ENCODE data around the gene REXO5. TPM values are rescaled to one million over a fixed set of nuclear protein-coding genes. Genes with fewer than 3 reads are reported as not detected.

Gene REXO5
- total RNA-seq, 1 experiment from 2014 or later, result 8.5 TPM

DNA sequence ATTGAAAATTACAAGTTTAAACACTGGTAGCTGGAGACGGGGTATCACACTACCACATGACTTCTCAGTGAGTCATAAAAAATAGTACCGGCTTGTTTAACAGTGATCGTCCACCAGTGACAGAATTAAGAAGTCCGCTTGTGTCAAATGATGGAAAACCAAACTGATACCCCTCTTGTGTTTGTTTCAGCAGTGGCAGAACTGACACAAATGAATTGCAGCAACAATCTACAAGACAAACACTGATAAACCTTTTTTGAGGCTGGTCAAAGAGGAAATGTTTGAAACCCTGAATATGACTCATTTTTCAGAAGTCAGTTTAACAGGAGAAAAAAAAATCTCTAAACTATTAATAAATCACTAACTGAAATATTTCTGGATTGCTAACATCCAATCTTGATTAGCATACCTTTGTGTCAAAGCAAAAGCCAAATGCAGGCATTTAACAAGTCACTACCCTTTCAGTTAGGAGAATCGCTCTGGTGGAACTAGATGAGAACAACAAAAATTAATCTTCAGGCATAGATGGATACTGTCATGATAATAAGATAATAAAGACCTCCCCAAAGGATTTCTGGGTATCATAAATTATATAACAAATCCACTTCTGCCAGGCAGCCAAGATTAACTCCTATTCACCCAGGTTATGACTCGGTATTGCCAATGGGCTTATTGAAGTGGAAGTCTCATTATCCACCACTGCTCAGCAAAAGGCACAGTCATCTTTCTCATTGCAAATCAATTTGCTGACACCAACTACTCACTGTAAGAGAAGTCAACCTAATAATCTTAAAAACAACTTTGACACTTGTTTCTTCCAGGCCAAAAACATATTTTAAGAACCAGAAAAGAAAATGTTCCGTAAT is 73.1 kb downstream of the REXO5 start:
- CTCF ChIA-PET, result interaction anchor here (1.2 kb wide), 1 partner anchor 104 kb away, joined by 3 read pairs; no protein-coding TSS in a partner anchor
- POLR2A ChIA-PET, result no interaction called here
- H3K36me3 Mint-ChIP-seq, result peaks cover 8% of the 10 kb centered on the region; the same call in 1 of the 2 replicates
- no peaks in the 10 kb centered on the region for H3K27me3 Mint-ChIP-seq (ENCODE audit: low read depth)
- peaks cover 40% of the 10 kb centered on the region for H3K4me1 Mint-ChIP-seq
- ATAC-seq (no peak), DNase-seq (ENCODE audit: low spot score) (no peak)
- peak overlapping the region; percentile 63; the same call in 1 of the 2 replicates for H3K27ac Mint-ChIP-seq
- 0 out of 2 replicates have a peak, but pooled peaks cover 3% of the 10 kb centered on the region for H3K9me3 Mint-ChIP-seq
- TF ChIP-seq PRRX2 (CRISPR knock-in tag; IDR thresholded peaks at IDR 0.05), result no peak
- TF ChIP-seq ZNF138 (CRISPR knock-in tag; conservative IDR thresholded peaks at IDR 0.05), result no peak
- TF ChIP-seq SOX15 (CRISPR knock-in tag; IDR thresholded peaks at IDR 0.05), result no peak
- TF ChIP-seq ZNF263 (CRISPR knock-in tag; IDR thresholded peaks at IDR 0.05; ENCODE audit: low read depth), result no peak
- TF ChIP-seq MYBL2 (CRISPR knock-in tag; IDR thresholded peaks at IDR 0.05), result no peak
- no peak for TF ChIP-seq ATF6 (CRISPR knock-in tag; IDR thresholded peaks at IDR 0.05)
- TF ChIP-seq ZNF416 (CRISPR knock-in tag; IDR thresholded peaks at IDR 0.05), result no peak
- TF ChIP-seq FOXP1 (CRISPR knock-in tag; IDR thresholded peaks at IDR 0.05; ENCODE audit: borderline replicate concordance), result no peak
- TF ChIP-seq RORB (CRISPR knock-in tag; IDR thresholded peaks at IDR 0.05), result no peak
- TF ChIP-seq TP53 (CRISPR knock-in tag; IDR thresholded peaks at IDR 0.05), result no peak
- TF ChIP-seq, protein P1, sequence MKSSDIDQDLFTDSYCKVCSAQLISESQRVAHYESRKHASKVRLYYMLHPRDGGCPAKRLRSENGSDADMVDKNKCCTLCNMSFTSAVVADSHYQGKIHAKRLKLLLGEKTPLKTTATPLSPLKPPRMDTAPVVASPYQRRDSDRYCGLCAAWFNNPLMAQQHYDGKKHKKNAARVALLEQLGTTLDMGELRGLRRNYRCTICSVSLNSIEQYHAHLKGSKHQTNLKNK (CRISPR knock-in tag; IDR thresholded peaks at IDR 0.05), result no peak
- TF ChIP-seq KAT7 (CRISPR knock-in tag; IDR thresholded peaks at IDR 0.05; ENCODE audit: borderline replicate concordance), result no peak
- TF ChIP-seq JAZF1 (CRISPR knock-in tag; IDR thresholded peaks at IDR 0.05), result no peak
- no peak for TF ChIP-seq NR1H2 (CRISPR knock-in tag; IDR thresholded peaks at IDR 0.05)
- no peak for TF ChIP-seq OVOL2 (CRISPR knock-in tag; IDR thresholded peaks at IDR 0.05; ENCODE audit: borderline replicate concordance)
- TF ChIP-seq NFE2L1 (CRISPR knock-in tag; IDR thresholded peaks at IDR 0.05), result no peak
- TF ChIP-seq CDX4 (CRISPR knock-in tag; IDR thresholded peaks at IDR 0.05; ENCODE audit: borderline replicate concordance), result no peak
- TF ChIP-seq EMX1 (CRISPR knock-in tag; IDR thresholded peaks at IDR 0.05), result no peak
- TF ChIP-seq, protein P2, sequence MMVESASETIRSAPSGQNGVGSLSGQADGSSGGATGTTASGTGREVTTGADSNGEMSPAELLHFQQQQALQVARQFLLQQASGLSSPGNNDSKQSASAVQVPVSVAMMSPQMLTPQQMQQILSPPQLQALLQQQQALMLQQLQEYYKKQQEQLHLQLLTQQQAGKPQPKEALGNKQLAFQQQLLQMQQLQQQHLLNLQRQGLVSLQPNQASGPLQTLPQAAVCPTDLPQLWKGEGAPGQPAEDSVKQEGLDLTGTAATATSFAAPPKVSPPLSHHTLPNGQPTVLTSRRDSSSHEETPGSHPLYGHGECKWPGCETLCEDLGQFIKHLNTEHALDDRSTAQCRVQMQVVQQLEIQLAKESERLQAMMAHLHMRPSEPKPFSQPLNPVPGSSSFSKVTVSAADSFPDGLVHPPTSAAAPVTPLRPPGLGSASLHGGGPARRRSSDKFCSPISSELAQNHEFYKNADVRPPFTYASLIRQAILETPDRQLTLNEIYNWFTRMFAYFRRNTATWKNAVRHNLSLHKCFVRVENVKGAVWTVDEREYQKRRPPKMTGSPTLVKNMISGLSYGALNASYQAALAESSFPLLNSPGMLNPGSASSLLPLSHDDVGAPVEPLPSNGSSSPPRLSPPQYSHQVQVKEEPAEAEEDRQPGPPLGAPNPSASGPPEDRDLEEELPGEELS (CRISPR knock-in tag; IDR thresholded peaks at IDR 0.05), result no peak
- no peak overlapping the region for H3K4me3 Mint-ChIP-seq

DNA sequence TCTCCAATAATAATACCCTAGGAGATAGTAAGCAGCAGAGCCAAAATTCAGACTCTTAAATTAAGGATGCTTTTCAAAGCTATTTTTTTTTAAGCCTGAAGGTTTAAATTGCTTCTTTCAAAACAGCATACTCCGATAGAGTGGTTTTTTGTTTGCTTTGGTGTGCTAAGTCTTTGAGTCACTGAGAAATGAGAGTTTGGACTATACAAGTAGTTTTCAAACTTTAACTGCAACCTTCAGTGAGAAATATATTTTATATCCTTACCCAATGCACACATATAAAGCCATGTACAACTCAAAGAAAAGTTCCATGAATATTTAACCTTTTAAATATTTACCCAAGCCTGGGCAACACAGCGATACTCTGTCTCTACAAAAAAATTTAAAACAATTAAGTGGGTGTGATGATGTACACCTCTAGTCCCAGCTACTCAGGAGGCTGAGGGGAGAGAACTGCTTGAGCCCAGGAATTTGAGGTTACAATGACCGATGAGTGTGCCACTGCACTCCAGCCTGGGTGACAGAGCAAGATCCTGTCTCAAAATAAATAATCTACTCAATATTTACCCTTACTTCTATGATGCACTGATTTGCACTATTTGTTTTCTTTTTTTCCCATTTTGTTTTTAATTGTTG is 74.7 kb downstream of the REXO5 start:
- ChIA-PET CTCF (no interaction called here), POLR2A (no interaction called here)
- Mint-ChIP-seq H3K4me1 (peaks cover 31% of the 10 kb centered on the region), H3K36me3 (peaks cover 10% of the 10 kb centered on the region; the same call in 1 of the 2 replicates), H3K9me3 (0 out of 2 replicates have a peak, but pooled peaks cover 3% of the 10 kb centered on the region), H3K27ac (peak overlapping the region; percentile 52; the same call in 1 of the 2 replicates), H3K27me3 (ENCODE audit: low read depth) (no peaks in the 10 kb centered on the region), H3K4me3 (no peak overlapping the region)
- DNase-seq (ENCODE audit: low spot score), result no peak
- ATAC-seq, result no peak
- TF ChIP-seq NFYB (CRISPR knock-in tag; conservative IDR thresholded peaks at IDR 0.05; ENCODE audit: low read depth) (no peak), CDX4 (CRISPR knock-in tag; IDR thresholded peaks at IDR 0.05; ENCODE audit: borderline replicate concordance) (no peak)
- TF ChIP-seq, protein P3, sequence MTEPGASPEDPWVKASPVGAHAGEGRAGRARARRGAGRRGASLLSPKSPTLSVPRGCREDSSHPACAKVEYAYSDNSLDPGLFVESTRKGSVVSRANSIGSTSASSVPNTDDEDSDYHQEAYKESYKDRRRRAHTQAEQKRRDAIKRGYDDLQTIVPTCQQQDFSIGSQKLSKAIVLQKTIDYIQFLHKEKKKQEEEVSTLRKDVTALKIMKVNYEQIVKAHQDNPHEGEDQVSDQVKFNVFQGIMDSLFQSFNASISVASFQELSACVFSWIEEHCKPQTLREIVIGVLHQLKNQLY (CRISPR knock-in tag; IDR thresholded peaks at IDR 0.05), result no peak
- TF ChIP-seq, protein P4, sequence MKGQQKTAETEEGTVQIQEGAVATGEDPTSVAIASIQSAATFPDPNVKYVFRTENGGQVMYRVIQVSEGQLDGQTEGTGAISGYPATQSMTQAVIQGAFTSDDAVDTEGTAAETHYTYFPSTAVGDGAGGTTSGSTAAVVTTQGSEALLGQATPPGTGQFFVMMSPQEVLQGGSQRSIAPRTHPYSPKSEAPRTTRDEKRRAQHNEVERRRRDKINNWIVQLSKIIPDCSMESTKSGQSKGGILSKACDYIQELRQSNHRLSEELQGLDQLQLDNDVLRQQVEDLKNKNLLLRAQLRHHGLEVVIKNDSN (CRISPR knock-in tag; IDR thresholded peaks at IDR 0.05), result no peak
